C4-2B (cell line): ENCODE measurements around the gene COQ4.

Experiments used
- H3K27ac ChIP-seq: fragments of 450-650 bp; 2 replicates; pipeline ENCODE4 v1.5.1; 2017
- ZFX ChIP-seq: fragments of 450-650 bp; IDR thresholded peaks from 2 replicates; pipeline ENCODE4 v1.6.1; 2017
- TF ChIP-seq, protein P1 (sequence below): fragments of 450-650 bp; conservative IDR thresholded peaks from 2 replicates; pipeline ENCODE4 v1.5.1; 2017; ENCODE audit warnings: mild to moderate bottlenecking

Gene COQ4

DNA sequence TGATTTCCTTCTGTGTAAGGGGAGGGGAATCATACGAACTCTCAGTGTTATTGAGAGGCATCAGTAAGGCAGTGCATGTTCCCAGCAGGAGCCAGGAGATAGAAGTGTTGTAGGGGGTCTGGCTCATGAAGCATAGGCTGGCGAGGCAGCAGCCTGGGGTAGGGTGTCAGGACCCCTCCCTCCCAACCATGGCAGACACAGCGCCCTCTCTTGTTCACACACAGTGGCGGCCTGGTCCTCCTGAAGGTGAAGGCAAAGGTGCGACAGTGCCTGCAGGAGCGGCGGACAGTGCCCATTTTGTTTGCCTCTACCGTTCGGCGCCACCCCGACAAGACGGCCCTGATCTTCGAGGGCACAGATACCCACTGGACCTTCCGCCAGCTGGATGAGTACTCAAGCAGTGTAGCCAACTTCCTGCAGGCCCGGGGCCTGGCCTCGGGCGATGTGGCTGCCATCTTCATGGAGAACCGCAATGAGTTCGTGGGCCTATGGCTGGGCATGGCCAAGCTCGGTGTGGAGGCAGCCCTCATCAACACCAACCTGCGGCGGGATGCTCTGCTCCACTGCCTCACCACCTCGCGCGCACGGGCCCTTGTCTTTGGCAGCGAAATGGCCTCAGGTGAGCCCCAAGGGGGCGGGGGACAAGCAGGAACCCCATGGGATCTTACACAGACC, 22.4 kb downstream of the COQ4 start:
- H3K27ac ChIP-seq = no peak overlapping the region
- TF ChIP-seq, protein P1, sequence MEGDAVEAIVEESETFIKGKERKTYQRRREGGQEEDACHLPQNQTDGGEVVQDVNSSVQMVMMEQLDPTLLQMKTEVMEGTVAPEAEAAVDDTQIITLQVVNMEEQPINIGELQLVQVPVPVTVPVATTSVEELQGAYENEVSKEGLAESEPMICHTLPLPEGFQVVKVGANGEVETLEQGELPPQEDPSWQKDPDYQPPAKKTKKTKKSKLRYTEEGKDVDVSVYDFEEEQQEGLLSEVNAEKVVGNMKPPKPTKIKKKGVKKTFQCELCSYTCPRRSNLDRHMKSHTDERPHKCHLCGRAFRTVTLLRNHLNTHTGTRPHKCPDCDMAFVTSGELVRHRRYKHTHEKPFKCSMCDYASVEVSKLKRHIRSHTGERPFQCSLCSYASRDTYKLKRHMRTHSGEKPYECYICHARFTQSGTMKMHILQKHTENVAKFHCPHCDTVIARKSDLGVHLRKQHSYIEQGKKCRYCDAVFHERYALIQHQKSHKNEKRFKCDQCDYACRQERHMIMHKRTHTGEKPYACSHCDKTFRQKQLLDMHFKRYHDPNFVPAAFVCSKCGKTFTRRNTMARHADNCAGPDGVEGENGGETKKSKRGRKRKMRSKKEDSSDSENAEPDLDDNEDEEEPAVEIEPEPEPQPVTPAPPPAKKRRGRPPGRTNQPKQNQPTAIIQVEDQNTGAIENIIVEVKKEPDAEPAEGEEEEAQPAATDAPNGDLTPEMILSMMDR = no peak
- TF ChIP-seq ZFX = no peak

DNA sequence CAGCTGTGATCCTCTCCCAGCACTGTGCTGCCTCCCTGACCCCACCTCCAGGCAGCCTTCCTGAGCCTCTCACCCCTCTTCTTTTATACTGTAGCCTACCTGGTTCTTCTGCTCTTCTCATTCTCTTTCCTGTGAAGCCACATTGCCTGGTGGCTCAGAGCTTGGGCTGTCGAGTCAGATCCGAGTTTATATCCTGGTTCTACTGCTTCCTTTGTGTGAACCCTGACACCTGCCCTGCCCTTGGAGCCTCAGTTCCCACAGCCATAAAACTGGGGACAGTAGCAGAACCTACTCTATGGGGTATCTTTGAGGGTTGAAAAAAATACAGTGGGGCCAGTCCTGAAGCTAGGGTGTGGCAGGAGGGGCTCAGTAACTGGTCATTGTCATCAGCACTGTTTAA, 26.5 kb downstream of the COQ4 start:
- no peak for TF ChIP-seq ZFX
- TF ChIP-seq, protein P1 = no peak
- H3K27ac ChIP-seq = no peak overlapping the region

- H3K27ac ChIP-seq = no peak overlapping the region
- TF ChIP-seq ZFX = no peak
- TF ChIP-seq, protein P1 = no peak
Measured at GRCh38 chr9:128349772-128350171, 27.1 kb downstream of the COQ4 start.

GRCh38 chr9:128355451-128355850, 32.8 kb downstream of the COQ4 start:
- no peak overlapping the region for H3K27ac ChIP-seq
- no peak for TF ChIP-seq ZFX
- TF ChIP-seq, protein P1 = no peak

- TF ChIP-seq, protein P1 = no peak
- TF ChIP-seq ZFX = no peak
Measured at GRCh38 chr9:128358090-128358489, 35.5 kb downstream of the COQ4 start.

DNA sequence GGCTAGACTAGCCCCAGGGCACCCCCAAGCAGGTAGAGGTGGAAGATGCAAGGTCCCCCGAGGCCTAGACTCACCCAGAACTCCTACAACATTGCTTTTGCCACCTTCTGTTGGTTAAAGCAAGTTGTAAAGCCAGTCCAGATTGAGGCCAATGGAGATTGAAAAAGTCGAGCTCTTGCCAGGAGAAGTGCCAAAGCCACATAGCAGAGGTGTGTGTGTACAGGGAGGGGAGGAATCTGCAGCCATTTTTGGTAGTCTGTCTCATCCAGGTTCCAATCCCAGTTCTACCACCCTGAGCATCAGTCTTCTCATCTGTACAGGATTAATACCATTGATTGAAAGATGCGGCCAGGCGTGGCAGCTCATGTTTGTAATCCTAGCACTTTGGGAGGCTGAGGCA, 36.2 kb downstream of the COQ4 start:
- H3K27ac ChIP-seq = no peak overlapping the region
- no peak for TF ChIP-seq ZFX
- TF ChIP-seq, protein P1 = no peak

More at GRCh38 chr9:128358090-128358489, 35.5 kb downstream of the COQ4 start:
- H3K27ac ChIP-seq = no peak overlapping the region

DNA sequence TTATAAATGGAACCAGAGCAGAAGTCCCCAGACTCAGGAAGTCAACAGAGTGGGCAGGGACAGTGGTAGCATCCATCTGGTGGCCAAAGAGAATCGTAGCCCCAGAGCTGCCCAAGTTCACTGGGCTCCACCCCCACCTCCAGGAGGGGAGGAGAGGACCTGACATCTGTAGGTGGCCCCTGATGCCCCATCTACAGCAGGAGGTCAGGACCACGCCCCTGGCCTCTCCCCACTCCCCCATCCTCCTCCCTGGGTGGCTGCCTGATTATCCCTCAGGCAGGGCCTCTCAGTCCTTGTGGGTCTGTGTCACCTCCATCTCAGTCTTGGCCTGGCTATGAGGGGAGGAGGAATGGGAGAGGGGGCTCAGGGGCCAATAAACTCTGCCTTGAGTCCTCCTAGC, 38.2 kb downstream of the COQ4 start:
- no peak overlapping the region for H3K27ac ChIP-seq
- no peak for TF ChIP-seq ZFX

- TF ChIP-seq, protein P1 = no peak
- peak overlapping the region; percentile 39 for H3K27ac ChIP-seq
Measured at GRCh38 chr9:128361296-128361985, 38.8 kb downstream of the COQ4 start.
